ENCODE data around the gene SLC38A8.

SLC38A8 gene

DNA sequence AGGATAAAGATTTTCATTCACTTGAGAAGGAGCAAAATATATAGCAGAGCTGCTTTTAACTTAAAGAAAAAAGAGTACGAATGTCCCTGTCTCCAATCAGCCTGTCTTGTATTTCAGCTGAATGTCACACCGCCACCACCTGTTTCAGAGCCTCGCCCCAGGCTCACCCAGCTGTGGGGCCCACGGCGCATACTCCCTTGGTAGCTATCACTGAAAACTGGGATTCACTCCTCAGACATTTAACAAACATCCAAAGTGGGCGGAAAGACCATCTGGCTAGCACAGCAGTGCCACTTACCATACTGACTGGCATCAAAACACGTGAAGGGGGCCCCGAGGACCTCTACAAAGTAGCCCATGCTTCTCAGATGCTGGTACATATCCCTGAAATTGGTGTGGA lies 25.4 kb upstream of the SLC38A8 start:
- no peak for DNase-seq

DNA sequence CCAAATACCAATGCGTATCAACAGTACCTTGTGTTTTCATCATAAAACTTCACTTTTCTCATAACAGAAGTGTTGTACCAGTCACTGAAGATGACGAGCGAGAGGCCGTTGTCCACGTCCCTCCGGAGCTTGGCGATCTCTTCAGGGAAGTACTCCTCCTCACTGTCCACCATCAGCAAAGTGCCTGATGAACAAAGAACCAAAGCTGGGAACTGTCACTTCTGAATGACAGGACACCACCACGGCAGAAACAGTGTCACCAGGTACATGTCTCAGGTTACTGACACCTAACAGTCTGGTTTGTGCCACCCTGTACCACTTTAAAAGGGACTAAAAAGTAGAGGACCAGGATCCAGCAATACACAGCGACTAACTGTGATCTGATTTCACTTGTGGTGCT lies 25.0 kb upstream of the SLC38A8 start:
- no peak for DNase-seq

DNA sequence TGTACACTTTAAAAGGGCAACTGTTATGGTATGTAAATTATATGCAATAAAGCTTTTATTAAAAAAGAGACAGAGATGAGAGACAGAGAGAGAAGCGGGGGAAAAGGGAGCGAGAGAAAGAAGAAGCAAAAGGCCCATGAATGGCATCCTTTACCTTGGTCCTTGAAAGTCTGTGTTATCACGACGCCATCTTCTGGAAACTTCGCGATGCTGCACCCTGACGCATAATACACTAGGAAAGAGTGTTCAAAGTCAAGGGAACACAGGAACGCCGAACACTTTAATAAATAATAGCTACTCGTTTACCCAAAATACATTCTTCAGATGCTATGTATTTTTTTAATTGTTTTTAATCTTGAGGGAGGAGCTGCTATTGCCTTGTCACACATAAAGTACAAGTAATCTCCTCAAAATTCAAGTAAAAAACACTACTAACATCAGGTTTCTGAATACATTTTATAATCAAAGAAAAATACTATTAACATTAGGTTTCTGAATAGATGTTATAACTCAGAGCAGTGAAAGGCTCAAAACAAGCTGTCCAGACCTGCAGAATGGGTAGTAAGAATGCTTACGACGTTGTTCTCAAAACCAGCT lies 23.0 kb upstream of the SLC38A8 start:
- peak; percentile 44 for DNase-seq

DNA sequence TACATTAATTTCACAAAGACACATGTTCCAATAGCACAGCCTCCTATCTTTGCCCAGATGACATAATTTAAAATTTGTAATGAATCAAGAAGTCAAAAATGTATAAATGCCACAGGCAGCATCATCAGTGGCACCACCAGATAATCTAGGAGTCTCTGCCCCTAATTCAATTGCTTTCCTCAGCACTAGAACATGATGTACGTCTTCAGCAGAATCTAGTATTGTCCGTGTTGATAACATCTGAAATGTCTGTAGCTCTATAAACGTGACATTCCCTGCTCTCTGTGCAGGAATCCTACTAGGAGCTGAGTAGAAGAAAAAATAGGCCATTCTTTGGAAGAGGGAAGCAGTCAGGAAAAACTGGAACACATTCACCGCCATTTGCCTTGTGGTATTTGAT lies 21.4 kb upstream of the SLC38A8 start:
- no peak for DNase-seq

DNA sequence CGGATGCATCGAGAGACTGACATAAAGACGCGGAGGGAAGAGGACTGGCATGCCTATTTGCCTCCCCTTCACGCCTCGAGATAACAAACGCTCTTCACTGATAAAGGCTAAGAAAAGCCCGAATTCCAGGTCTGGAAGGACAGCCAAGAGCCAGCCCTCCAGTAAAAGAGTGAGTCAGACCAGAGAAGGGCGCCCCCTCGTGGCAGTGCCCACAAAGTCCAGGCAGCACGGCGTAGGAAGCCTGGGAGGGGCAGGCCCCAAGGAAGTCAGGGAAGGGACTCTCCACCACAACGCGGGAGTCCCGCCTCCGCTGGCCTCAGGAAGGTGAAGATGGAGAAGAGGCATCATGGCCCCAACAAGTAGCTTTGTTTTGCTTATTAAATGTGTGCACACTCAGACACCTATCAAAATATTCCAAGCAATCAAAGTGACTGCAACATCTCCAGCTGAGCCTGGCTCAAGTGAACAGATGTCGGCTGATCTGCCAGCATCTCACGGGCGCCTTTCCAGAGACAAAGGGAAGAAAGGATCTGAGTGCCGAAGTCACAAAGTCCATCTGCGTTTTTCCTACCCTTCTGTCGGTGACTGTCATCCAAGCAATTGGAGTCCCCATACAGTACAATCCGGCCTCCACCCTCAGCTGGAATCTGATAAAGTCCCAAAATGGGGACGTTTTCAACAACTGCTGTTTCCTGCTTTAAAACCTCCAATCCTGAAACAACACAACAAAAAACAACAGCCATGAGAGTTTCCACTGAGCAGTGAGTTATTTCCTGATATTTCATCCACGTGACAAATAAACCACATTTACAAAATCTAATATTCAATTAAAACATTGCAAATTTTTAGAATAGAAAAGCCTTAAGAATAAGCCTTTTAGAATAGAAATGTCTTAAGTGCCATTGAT lies 20.4 kb upstream of the SLC38A8 start:
- DNase-seq: peak; percentile 66

DNA sequence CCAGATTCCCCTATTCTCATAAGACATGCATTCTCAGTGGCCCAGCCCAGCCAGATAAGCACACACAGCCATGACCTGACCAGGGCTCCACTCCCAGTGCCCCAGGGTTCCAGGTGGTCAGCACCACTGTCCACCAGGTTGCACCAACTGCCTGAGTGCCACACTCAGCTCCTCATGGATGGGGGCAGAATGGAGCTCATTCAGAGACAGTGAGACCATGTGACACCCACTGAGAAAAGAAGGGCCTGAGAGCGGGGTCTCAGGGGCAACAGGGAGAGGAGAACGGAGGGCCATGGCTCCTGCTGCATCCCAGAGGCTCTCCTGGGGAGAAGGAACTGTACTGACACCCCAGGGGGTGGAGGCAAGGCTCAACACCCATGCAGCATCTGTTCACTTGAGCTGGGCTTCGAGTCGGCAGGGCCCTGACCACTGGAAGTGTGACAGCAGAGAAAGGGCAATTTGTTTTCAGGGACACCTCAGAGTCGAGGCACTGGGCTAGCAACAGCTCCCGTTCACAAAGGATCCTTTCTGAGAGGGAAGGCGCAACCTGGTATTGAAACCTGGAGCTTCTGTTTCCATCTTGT lies 18.7 kb upstream of the SLC38A8 start:
- DNase-seq: no peak

DNA sequence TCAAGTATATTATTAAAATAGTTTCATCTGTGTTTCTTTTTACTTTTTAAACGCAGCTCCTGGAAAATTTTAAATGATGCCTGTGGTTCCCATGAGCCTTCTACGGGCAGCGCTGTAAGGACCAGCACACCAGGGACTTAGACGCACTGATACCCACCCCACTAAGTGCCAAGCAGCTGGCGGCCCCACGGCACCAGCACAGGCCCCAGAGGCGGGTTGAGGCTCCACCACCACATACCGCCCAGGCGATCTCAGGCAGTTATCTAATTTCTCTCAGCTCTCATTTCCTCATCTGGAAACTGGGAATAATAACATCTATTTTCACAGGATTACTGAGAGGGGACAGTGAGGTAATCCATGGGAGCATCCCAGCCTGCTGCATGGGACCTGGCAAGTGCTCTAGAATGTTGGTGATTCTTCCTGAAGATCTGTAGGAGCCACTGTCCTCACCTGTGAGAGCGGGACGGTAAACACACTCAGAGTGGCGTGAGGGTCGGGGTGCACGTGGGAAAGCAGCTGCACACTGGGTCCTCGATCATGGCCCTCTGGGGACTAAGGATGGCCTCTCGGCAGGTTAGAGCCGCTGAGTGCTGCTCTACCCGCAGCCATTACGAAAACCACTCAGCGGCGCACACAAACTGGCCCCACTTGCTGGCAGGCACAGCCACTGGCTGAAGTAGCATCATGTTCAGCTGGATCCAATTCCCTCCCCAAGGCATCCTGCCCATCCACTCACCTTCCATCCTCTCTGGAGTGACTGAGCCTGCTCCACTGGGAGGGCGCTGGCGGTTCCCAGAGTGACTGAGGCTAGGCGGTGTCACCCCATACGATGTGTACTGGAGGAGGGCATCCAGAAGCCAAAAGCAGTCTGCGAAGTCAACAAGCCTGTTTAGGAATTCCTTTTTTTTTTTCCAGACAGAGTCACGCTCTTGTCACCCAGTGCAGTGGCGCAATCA lies 17.6 kb upstream of the SLC38A8 start:
- no peak for DNase-seq

DNA sequence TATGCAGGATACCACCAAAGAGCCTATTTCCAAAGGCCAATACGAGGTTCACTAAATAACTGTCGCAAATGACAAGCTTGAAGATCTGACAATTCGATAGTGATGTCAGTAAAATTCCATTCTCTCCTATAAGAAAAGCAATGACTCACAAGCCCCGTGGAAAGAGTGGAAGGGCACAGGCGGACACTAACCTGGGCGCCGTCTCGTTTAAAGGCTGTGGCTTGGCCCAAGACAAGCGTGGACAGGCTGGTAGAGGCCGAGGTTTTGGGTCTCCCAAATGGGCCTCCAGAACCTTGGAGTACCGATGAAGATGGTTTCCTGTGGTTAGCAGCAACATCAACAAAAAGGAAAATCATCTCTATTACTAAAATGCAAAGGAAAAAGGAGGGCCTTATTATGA lies 16.5 kb upstream of the SLC38A8 start:
- DNase-seq: no peak

DNA sequence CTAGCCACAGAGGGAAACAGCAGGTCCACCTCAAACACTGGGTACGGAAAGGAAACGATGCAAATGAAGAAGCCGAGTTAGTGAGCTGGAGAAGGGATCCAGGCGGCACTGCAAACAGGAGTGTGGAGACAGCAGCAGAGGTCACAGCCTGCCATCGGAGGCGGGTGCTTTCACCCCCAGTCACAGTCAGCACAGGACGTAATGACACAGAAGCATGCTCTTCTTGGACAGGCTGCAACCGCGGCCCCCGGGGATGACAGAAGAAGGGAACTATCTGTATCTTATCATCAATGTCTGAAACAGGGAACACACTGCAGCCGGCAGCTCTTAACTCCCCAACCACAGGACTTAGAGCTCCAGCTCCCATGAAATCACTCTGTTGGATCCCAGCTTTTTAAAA lies 16.1 kb upstream of the SLC38A8 start:
- no peak for DNase-seq

DNA sequence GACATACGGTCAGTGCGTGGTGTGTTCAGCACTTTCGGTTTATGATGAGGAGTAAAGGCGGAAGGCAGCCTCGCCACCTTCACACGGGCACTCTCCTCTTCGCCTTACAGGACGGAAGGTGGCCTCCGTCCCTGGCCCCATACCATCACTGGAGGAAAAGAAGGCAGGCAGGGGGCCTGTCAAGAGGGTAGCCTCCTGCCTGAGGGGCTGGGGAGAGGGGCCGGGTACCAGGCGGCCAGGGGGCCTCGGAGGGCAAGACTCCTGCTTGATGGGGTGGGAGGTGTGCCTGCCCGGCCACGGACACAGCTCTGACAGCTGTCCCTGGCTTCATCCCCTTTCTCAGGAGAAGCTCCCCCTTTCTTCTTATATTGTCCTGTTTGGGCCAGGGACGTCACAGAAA lies 15.6 kb upstream of the SLC38A8 start:
- no peak for DNase-seq

DNA sequence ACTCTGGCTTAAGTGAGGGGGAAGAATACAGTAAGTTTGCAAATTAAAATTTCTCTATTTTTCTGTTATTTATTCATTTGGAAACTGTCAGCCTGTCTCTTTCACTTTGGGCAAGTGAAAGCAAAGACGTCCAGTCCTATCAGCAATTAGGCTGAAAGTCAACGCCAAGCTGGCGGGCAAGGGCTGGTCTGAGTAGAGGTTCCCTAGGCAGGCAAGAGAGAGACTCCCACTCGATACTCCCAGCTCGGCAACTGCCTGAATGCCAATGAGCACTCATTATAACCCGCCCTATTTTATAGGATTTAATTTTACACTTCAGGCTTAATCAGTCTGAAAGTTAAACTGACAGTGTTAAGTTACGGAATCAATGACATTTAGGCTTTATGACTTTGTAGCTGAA lies 14.3 kb upstream of the SLC38A8 start:
- DNase-seq: no peak

DNA sequence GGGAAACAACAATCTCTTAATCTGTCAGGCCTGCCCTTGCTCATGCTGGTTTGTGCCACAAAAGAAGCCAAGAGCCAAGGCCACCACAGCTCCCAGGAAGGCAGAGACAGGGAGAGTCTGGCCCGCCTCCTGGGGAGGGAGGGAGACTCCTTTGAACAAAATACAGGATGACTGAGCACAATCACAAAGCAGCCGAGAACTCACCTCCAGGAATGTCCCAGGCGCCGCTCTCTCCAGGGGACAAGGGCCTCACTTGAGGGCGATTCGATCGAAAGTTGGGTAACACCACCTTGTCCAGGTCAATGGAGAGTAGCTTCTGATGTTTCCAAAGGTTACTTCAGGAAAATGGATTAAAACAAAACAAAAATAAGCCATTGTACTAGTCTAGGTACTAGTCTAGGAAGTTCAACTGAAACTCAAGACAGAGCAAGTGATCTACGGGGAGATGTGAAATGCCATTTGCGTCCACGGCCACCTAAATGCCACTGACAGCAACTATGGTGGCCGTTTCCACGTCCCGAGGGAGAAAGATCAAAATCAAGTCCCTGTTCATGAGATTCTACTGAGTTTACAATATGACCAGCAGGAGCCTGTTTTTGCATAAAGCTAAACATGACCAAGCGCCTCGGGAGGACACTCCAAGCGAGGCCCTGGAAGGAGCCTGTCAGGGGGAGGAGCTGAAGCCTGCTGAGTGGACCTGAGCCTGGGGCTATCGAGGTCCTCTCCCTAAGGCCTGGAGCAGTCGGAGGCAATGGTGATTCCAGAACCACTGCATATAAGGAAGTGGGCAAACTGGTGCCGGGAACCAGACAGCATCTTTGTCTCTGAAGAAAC lies 13.4 kb upstream of the SLC38A8 start:
- DNase-seq: no peak

DNA sequence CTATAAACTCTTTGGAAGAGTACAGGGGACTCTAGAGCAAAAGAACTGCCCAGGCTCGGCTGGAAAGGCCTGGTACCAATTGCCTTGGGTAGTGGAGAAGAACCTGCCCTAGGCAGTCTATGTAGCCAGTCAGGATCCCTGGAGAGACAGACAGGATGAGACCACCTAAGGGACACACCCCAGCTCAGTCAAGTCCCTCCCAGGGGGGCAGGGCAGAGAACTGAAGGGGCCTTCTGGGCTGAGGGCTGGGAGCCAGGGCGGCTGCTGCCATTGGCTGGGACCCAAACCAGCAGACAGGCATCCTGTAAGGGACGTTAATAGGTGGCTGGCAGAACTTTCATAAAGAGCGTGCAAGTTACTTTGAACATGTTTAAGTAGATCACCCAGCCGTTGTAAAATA lies 12.8 kb upstream of the SLC38A8 start:
- no peak for DNase-seq

DNA sequence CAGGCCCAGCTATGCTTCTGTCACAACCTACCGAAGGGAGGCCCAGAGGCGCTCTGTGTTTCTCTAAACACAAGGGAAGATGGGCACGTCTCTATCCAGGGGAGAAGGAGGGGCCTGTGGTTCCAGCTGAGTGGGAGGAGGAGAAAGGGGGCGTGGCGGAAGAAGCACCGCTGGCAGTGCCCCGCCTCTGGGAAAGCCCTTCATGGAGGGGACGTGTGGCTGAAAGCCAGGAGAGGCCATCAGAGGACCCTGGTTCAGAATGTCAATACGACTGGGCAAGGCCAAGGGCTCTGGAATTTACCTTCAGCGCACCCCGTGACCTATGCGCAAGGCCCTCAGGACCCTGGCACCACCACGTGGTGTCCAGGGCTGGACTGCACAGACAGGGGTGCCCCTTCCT lies 12.3 kb upstream of the SLC38A8 start:
- no peak for DNase-seq

DNA sequence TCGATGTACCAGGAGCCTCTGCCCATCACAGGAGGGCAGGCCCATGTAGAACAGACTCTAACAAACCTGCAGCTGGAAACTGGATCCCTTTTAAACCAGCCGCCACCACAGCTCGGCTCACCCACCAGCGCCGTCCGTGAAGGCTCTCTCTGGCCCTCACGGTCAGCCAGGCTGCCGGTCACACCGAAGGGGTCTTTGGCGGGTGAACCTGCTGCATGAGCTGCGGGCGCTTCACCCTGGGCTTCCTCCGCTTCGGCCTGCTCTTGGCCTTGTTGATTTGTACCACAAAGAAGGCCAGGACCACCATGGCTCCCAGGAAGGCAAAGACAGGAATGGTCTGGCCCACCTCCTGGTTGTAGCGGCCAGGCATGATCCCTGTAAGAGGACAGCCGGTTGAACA lies 11.7 kb upstream of the SLC38A8 start:
- no peak for DNase-seq

DNA sequence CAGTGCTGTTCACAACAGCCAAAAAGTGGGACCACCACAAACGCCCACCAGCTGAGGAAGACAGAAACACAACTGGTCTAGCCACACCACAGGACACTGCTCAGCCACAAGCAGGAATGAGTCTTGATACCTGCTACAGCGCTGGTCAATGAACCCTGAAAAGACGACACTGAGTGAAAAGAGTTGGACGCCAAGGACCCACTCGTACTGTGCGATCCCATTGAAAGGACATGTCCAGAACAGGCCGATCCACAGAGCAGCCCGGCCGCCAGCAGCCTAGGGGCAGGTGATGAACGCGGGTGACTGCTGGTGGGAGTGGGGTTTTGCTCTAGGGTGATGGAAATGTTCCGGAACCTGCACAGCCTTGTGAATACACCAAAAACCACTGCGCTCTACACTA lies 10.6 kb upstream of the SLC38A8 start:
- DNase-seq: no peak

DNA sequence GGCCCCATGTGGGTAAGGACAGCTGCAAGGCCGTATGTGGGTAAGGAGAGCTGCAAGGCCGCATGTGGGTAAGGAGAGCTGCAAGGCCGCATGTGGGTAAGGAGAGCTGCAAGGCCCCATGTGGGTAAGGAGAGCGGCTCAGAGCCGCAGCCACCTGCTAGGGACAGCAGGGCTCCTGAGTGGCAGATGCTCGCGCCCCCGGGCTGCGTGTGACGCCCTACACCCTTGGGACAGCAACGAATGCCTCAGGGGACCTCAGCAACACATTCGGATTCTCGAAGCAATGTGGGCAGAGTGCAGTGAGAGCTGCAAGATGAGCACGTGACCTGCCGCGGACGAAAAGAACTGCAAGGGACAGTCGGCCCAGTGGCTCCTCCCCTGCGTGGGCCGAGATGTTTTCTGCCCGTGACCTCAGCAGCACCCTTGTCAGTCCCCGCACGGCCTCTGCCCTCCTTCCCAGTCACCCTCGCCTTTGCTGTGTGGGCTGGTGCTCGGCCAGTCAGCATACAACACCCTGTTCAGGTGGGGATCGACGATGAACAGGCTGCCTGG lies 9.6 kb upstream of the SLC38A8 start:
- no peak for DNase-seq

DNA sequence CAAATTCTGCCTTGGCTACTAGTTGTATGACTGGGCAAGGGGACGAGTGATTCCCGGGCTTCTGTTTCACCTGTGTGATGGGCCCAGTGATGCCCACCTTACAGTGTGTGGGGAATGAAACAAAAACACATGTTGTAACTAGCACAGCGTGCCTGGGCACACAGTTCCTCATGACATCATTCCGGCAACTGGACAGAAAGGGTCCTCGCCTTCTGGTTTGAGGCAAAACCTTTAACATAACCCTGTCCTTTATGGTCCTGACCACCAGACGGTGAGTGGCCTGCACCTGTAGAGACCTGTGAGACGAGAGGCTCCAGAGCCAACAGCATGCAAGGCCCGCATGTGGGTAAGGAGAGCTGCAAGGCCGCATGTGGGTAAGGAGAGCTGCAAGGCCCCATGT lies 7.7 kb upstream of the SLC38A8 start:
- no peak for DNase-seq

DNA sequence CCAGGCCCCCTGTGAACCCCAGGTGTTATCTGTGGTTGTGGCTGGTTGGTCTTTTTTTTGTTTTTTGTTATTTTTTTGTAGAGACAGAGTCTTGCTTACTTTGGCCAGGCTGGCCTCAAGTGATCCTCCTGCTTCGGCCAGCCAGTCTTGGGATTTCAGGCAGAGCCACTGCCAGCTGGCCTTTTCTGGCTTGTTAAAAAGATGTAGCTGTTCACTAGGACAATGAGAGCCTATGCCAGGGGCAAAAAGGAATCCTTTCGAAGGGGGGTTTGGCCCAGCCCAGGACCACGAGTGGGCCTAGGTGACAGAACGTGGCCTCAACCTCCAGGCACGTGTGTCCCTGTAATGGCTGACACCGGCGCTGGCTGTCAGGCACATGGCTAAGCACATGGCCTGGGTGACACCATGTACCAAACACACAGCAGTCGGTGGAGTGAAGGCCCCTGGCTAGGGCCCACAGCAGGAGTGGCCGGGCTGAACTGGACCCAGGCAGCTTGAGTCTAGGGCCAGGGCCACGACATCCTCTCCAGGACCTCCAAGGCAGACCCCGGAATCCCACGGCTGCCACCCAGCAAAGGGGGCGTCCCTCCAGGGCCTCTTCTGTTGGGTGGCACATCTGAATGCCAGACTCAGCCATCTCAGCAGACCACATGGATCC lies 6.9 kb upstream of the SLC38A8 start:
- no peak for DNase-seq

DNA sequence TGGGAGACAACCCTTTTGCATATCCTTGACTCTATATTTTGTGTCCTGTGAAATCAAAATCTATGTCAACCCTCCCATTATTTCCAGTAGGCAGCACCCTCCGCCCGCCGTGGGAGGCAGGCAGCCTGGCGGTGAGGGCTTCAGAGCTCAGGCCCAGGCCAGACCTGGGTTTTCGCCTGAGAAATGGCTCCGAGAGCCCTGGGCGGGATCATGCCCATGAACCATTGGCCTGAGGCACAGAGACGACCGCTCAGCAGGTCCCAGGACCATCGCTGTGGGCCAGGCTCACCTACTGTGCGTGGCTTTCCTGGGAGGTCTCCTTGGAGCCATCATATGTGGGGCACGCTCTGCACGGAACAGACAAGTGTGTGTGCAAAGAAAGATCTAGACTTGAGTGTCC lies 6.3 kb upstream of the SLC38A8 start:
- DNase-seq: no peak

DNA sequence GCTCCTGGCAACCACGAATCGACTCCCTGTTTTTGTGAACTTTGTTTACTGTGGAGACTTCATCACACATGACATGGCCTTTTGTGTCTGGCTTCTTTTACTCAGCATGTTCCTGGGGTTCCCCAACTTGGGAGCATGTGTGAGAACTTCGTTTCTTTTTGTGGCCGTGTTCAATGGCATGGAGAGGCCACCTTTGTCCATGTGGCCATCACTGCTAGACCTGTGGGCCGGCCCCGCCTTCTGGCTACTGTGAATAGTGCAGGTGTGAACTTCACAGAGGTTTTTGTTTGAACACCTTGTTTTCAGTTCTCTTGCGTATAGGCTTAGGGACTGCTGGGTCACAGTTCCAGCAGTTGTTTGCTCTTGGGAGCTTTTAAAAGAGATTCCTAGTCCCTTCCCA lies 5.7 kb upstream of the SLC38A8 start:
- DNase-seq: peak; percentile 48
